Ramos (cell line): ENCODE results near the gene PUM1.
"Not testable (repeated sequence)": the region's sequence is repeated elsewhere in the genome, so short reads cannot be mapped to it uniquely, and the experiment has no call there.

ENCODE experiments used
- in situ Hi-C: fragments of 300-500 bp; cut with MboI; formaldehyde crosslinking; loops from one replicate; pipeline ENCODE4 v1.14.3; 2022; ENCODE audit warnings: low sequenced_read_pairs; ENCODE audit not compliant: unreplicated experiment

Gene PUM1

DNA sequence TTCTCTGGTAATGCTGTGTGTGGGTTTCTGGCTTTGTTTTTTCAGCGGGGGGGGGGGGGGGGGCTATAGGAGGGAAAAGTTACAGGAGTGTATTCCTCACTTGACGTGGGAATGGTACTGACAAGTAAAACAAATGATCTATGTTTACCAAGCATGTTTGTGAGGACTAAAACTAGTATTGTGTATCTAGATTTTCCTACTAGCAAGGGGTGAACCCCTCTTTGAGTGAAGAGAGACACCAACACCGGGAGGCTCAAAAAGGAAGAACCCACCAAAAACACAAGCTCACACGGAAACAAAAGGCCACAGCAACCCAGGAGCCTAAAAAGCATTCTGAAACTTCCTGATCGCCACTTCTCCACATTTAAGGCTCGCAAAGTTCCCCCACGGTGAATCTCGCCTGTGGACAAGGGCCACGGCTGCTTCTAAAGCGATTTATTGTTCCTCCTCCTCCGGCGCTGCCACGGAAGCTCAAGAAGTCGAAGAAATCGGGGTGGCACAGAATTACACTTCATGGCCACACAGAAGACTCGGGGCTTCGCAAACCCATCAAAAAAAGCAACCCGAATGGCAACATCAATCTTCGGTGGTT lies 703 bp downstream of the PUM1 start:
- in situ Hi-C loops = no loop called here

DNA sequence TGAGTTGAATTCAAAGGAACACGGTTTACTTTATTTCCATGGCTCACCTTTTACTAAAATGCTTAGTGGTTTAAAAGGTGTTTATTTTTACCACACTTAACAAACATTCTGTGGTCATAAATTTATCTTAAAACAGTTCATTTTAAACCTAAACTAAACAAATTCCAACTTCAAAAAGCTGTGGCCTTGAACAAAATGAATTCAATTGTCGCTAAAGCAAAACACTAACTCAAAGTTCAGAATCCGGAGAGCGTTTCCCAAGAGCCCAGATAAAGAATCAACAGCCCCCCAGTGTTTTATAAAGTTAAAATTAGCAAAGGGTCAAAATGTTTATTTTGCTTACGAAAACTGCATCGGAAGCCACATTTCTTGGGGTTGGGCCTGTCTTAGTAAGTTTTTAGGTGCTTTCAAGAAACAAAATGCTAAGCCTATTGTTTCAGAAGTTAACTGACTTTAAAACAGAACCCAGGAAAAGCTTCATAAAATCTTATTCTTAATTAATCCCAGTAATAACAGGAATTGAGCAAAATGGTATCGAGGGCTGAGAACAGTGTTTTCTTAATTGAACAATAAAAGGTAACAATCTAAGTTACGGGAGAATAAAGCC lies 1.3 kb downstream of the PUM1 start:
- in situ Hi-C loops = no loop called here

DNA sequence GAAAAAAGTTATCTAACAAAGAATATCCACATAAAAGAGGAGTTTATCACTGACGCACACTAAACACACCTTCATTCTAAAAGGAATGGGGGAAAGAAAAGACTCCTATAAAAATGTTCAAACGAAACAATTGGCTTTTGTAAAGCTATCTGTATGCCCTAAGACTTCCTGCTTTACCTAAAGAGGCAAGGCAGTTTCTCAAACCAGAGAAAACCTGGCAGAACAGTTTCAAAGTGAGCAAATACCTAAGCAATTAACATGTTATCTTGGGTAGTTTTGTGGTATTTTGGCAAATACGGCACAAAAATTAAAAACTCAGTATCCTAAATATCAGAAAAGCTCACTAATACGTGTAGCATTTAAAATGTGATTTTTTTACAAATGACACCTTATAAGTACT lies 1.9 kb downstream of the PUM1 start:
- in situ Hi-C loops = no loop called here

DNA sequence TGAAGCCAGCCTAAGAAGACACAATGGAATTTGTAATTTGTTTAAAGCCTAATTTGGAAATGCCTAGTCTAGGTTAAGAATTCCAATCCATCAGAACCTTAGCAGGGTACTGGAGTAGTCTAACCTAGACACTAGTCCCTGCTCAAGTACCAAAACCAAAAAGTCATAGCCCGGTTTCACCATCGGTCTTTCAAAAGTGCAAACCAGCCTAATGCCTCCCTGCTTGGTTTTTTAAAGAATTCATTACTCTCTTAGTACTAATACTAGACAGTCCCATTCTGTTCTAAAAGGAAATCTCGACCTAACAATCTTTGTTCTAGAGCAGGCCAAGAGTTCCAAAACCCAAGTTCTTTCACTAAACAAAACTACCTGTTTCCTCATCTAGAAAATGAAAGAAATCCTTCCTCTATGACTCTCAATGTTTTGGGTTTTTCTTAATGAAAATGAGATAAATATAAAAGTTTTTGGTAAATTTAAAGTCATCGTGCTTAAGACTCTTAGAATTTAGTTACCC lies 2.6 kb downstream of the PUM1 start:
- in situ Hi-C loops = no loop called here

- in situ Hi-C loops = not testable (repeated sequence)
Observed at GRCh38 chr1:31062162-31062866, 3.2 kb downstream of the PUM1 start.

GRCh38 chr1:31058012-31058411 lies 7.5 kb downstream of the PUM1 start:
- in situ Hi-C loops = no loop called here

DNA sequence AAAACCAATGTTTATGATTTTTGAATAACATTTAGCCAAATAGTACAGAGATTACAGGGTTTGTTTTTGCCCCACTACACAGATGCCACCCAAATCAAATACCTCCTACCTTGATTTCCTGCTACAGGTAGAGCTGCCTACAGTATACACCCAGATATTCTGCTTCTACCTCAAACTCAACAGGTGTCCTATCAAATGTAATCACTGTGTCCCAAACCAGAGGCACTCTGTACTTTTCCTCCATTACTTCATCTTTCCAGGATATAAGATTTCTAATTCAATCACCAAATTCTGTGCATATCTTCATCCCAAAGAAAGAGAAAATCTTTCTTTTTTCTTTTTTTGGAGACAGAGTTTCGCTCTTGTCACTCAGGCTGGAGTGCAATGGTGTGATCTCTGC lies 9.6 kb downstream of the PUM1 start:
- in situ Hi-C loops = no loop called here

DNA sequence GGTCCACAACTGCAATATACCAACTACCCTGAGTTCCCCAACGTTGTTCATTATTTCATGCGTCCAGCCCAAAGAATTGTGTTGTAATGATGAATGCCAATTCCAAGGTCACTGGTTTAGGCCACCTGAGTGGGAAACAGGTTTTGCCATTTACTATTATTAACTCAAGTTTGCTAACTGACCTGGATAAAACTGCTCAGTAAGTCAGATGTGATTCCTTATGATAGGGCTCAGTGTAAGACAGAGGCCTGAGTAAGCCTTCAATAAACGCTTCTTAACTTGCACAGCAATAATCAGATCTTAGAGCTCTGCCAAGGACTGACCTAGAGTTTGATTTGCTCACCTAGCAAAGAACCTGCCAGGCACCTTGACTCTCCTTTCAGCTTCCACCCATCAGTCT lies 10.0 kb downstream of the PUM1 start:
- in situ Hi-C loops = no loop called here

- in situ Hi-C loops = no loop called here
Observed at GRCh38 chr1:31054958-31055481, 10.5 kb downstream of the PUM1 start.

DNA sequence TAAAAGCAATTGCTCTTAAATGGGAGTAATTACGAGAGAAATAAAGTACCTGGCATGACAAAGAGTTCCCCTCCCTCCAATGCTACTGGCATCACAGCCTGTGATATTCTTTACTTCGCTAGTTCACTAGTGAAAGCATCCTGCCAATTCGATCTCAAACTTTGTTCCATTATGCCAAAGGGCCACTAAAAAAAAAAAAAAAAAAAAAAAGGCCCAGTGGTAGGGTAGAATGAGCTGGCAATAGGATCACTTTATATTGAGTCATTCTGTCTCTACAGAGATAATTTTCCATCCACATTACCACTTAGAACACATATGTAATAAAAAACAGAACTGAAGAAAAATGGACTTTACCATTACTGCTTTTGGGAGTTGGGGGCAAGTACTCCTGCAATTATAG lies 11.2 kb downstream of the PUM1 start:
- in situ Hi-C loops = no loop called here

- in situ Hi-C loops = not testable (repeated sequence)
Observed at GRCh38 chr1:31052613-31053012, 12.9 kb downstream of the PUM1 start.

DNA sequence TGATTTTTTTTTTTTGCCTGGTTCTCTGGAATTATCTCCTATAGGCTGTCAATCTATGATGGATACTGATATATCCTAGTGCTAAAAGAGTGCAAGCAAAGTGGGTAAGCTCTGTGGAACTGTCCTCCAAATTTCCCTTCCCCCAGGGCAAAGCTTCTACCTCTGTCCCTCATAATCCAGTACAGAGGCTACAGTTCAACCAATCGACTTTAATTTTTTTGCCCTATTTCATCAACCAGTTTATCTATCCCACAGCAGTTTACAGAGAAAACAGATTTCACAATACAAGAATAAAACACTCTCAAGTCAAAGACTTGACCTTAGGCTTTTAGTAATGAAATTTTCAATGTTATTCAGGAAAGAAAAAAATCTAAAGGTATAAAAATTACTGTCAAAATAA lies 13.9 kb downstream of the PUM1 start:
- in situ Hi-C loops = no loop called here

DNA sequence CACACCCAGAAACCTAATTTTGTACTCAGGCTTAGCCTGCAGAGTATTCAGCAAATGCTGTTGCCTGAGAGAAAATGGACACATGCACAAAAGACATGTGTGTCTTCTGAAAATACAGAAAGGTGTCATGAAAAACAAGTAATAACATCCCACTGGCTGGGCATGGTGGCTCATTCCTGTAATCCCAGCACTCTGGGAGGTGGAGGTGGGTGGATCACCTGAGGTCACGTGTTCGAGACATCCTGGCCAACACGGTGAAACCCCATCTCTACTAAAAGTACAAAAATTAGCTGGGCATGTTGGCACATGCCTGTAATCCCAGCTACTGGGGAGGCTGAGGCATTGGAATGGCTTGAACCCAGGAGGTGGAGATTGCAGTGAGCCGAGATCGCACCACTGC lies 18.0 kb downstream of the PUM1 start:
- in situ Hi-C loops = not testable (repeated sequence)

GRCh38 chr1:31043631-31044030 lies 21.9 kb downstream of the PUM1 start:
- in situ Hi-C loops = no loop called here

- in situ Hi-C loops = no loop called here
Observed at GRCh38 chr1:31042656-31043055, 22.9 kb downstream of the PUM1 start.

DNA sequence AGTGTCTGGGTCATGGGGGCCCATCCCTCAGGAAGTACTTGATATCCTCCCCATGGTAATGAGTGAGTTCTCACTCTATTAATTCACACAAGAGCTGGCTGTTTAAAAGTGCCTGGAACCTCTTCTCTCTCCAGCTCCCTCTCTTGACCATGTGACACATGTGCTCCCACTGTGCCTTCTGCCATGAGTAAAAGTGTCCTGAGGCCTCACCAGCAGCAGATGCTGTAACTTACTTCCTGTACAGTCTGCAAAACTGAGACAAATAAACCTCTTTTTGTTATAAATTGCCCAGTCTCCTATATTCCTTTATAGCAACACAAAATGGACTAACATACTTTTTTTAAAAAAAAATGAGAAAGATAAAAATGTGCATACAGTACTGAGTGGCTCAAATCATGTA lies 24.0 kb downstream of the PUM1 start:
- in situ Hi-C loops = no loop called here

DNA sequence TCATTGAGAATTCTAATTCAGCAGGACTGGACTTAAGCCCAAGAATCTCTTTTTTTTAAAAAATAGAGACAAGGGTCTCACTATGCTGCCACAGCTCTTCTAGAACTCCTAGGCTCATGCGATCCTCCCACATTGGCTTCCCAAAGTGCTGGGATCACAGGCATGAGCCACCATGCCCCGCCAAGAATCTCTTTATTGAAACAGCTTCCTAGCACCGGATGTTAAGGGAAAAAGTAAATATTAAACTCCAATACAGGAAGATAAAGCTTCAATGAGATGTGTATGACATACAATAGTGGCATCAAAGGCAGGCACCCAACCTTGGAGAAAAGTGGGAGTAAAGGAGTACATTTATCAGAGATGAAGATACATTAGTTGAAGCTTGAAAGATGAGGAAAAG lies 25.5 kb downstream of the PUM1 start:
- in situ Hi-C loops = no loop called here

- in situ Hi-C loops = not testable (repeated sequence)
Observed at GRCh38 chr1:31038935-31039334, 26.6 kb downstream of the PUM1 start.

GRCh38 chr1:31038360-31038759 lies 27.2 kb downstream of the PUM1 start:
- in situ Hi-C loops = no loop called here

GRCh38 chr1:31036749-31037500 lies 28.6 kb downstream of the PUM1 start:
- in situ Hi-C loops = no loop called here

DNA sequence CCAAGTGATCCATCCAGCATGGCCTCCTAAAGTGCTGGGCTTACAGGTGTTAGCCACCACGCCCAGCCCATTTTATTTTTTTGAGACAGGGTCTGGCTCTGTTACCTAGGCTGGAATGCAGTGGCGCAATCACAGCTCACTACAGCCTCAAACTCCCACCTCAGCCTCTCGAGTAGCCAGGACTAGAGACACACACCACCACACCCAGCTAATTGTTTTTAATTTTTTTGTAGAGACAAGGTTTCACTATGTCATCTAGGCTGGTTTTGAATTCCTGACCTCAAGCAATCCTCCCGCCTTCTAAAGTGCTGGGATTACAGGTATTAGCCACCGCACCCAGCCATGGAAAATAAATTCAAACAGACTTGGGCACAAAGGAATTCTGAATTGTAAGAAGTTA lies 31.9 kb downstream of the PUM1 start:
- in situ Hi-C loops = no loop called here
